Dendritic cell treated with granulocyte-macrophage colony-stimulating factor and Interleukin-4, amounts not matched to agents 40 ng/mL and 50 ng/mL, for 4 days (primary cell): ENCODE data around the gene ZNF511.
"Not testable (repeated sequence)": the region's sequence is repeated elsewhere in the genome, so short reads cannot be mapped to it uniquely, and the experiment has no call there.

Experiments
- H3K27ac Mint-ChIP-seq: one replicate; pipeline ENCODE4 v1.8.0; 2022; ENCODE audit warnings: mild to moderate bottlenecking, mixed read lengths
- H3K27me3 Mint-ChIP-seq: one replicate; pipeline ENCODE4 v1.8.0; 2022; ENCODE audit warnings: mild to moderate bottlenecking, mixed read lengths
- H3K36me3 Mint-ChIP-seq: one replicate; pipeline ENCODE4 v1.8.0; 2022; ENCODE audit warnings: low read depth, mixed read lengths
- H3K4me1 Mint-ChIP-seq: one replicate; pipeline ENCODE4 v1.8.0; 2022; ENCODE audit warnings: low read depth, mixed read lengths
- H3K4me3 Mint-ChIP-seq: one replicate; pipeline ENCODE4 v1.8.0; 2022; ENCODE audit warnings: mild to moderate bottlenecking, moderate library complexity, mixed read lengths
- H3K9me3 Mint-ChIP-seq: one replicate; pipeline ENCODE4 v1.8.0; 2022; ENCODE audit warnings: mixed read lengths
- intact Hi-C: fragments of 100-400 bp; cut with micrococcal nuclease; formaldehyde crosslinking; loops from one replicate; pipeline ENCODE4 v1.15.0; 2022

The ZNF511 gene

DNA sequence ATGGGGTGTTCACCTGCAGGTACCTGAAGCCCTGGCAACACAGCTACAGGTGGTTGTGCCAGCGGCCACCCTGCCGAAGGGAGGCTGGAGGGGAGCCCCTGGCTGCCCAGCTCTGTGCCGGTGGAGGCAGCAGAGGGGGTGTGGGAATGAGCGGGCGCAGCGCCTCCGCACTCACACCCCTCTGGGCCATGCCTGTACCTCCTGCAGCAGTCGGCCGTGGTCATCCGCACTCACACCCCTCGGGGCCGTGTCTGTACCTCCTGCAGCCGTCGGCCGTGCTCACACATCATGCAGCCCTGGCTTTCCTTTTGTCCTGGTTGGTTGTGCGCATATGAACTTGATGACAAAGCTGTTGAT, 1.7 kb downstream of the ZNF511 start:
- Mint-ChIP-seq H3K27me3 (peaks cover 6% of the 10 kb centered on the region), H3K27ac (no peak overlapping the region), H3K4me3 (no peak overlapping the region), H3K4me1 (peaks cover 38% of the 10 kb centered on the region), H3K36me3 (peaks cover 64% of the 10 kb centered on the region), H3K9me3 (no peaks in the 10 kb centered on the region)
- intact Hi-C loops, result no loop called here

DNA sequence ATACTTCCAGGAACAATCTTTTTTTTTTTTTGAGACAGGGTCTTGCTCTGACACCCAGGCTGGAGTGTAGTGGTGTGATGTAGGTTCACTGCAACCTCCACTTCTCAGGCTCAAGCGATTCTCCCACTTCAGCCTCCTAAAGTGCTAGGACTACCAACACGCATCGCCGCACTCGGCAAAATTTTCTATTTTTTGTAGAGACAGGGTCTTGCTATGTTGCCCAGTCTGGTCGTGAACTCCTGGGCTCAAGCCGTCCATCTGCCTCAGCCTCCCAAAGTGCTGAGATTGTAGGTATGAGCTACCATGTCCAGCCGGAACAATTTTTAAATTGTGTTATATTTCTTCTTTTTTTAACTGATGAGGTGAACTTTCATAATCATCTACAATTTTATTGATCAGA, 2.1 kb downstream of the ZNF511 start:
- intact Hi-C loops, result no loop called here
- Mint-ChIP-seq H3K27me3 (peaks cover 9% of the 10 kb centered on the region), H3K4me1 (peaks cover 34% of the 10 kb centered on the region), H3K36me3 (peaks cover 61% of the 10 kb centered on the region), H3K27ac (no peak overlapping the region), H3K4me3 (no peak overlapping the region), H3K9me3 (no peaks in the 10 kb centered on the region)

DNA sequence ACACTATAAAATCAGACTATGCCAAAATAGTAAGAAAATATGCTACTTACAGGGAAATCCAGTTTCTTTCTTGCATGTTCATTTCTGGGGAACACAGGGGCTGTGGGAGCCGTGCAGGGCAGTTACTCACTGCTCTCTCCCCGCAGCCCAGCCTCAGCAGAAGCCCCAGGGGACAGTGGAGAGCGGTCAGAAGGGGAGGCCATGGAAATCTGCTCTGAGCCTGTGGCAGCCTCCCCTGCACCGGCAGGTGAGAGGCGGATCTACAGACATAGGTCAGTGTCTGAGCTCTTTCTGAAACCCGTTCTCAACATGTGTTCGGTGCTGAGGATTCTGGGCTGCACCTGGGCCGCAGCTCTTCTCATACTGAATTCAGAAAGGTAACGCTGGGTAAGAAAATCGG, 2.9 kb downstream of the ZNF511 start:
- Mint-ChIP-seq H3K9me3 (no peaks in the 10 kb centered on the region), H3K4me3 (no peak overlapping the region), H3K27me3 (peaks cover 14% of the 10 kb centered on the region), H3K4me1 (peaks cover 26% of the 10 kb centered on the region), H3K36me3 (peaks cover 61% of the 10 kb centered on the region), H3K27ac (peak overlapping the region; percentile 7)
- intact Hi-C loops, result no loop called here

DNA sequence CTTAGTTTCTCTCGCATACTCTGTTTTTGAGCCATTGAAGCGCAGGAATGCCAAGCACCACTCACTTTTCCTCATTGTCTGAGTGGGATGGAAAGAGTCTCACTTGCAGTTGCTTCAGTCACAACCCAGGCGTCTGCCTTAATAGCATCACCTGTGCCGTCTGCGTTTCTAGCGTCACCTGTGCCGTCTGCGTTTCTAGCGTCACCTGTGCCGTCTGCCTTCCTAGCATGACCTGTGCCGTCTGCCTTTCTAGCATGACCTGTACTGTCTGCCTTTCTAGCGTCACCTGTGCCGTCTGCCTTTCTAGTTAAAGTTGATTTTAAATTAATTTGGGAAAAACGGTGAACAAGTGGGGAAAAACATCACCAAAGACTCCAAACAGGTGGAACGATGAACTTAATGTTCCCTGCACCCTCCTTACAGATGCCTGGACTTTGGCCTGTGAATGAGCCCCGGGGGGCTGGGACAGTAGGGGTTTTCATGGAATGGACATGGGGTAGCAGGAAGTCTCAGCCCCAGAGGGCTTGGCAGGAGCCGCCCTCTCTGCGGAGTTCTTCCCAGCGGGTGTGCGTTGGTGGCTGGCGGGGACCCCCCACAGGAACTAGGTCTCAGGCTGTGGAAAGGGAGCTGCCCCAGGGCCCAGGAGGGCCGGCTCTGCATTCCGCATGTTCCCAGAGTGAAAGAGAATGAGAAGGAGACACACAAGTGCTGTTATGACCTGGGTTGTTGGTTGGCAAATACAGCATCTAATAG, 3.5 kb downstream of the ZNF511 start:
- Mint-ChIP-seq H3K4me3 (no peak overlapping the region), H3K27ac (no peak overlapping the region), H3K27me3 (peaks cover 14% of the 10 kb centered on the region), H3K36me3 (peaks cover 57% of the 10 kb centered on the region), H3K4me1 (peaks cover 20% of the 10 kb centered on the region), H3K9me3 (no peaks in the 10 kb centered on the region)
- intact Hi-C loops, result no loop called here

DNA sequence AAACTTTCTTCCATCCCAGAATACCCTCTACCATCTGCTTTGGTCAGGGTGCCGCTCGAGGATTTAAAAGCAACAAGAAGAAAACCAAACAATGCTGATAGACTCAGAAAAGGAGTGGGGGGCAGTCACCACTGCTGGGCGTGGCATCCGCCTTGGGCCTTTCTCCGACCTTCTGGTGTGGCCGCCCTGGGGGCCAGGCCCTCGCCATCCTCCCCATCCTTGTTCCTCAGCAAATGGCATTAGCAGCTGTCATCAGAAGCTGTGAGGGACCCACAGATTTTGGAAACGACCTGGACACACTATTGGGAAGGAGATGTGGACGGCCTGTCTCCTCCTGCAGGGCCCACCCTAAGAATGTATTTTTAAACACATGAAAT, 4.0 kb downstream of the ZNF511 start:
- H3K4me1 Mint-ChIP-seq, result peaks cover 14% of the 10 kb centered on the region
- no peaks in the 10 kb centered on the region for H3K9me3 Mint-ChIP-seq
- no peak overlapping the region for H3K27ac Mint-ChIP-seq
- H3K36me3 Mint-ChIP-seq, result peaks cover 53% of the 10 kb centered on the region
- H3K27me3 Mint-ChIP-seq, result peaks cover 14% of the 10 kb centered on the region
- intact Hi-C loops, result no loop called here
- no peak overlapping the region for H3K4me3 Mint-ChIP-seq

DNA sequence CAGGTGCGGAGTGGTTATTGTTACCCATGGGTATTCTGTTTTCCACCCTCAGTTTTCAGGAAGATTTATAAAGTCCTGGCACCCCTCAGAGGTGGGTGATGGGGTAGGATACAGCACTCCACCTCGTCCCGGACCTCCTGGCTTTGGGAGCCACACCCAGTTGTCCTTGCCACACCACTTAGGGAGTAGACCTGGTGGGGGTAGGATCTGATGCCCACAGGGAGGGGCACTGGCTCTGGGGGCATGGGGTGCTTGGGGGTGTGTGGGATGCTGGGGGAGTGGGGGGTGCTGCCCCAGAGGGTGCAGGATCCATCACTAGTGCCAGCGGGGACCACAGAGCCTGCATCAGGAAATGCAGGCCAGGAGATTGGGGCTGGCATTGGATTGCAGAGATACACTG, 4.5 kb downstream of the ZNF511 start:
- intact Hi-C loops, result no loop called here
- H3K27ac Mint-ChIP-seq, result no peak overlapping the region
- H3K9me3 Mint-ChIP-seq, result no peaks in the 10 kb centered on the region
- peaks cover 48% of the 10 kb centered on the region for H3K36me3 Mint-ChIP-seq
- H3K27me3 Mint-ChIP-seq, result peaks cover 14% of the 10 kb centered on the region
- H3K4me3 Mint-ChIP-seq, result no peak overlapping the region
- peaks cover 12% of the 10 kb centered on the region for H3K4me1 Mint-ChIP-seq

DNA sequence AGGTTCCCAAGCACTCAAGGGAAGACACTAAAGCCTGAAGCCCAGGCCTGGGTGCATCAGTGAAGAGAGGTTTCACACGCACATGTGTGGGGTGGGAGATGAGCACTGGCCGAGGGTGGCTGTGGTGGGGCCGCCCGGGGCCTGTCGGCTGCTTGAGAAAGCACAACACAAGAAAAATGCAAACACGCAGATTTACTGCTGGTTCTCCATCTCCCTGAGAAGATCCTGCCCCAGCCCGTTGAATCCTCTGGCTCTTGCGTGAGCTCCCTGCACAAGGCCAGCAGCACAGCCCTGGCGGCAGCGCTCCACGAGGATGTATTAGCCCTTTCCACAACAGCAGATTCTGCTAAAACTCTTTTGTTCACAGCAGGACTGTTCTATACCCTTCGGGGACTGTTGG, 6.2 kb downstream of the ZNF511 start:
- Mint-ChIP-seq H3K9me3 (no peaks in the 10 kb centered on the region), H3K27me3 (peaks cover 27% of the 10 kb centered on the region), H3K4me1 (peaks cover 19% of the 10 kb centered on the region), H3K27ac (peak overlapping the region; percentile 8), H3K4me3 (no peak overlapping the region), H3K36me3 (peaks cover 41% of the 10 kb centered on the region)
- intact Hi-C loops, result loop anchor here (5.0 kb wide), 1 partner anchor 173 kb away; no protein-coding TSS in a partner anchor

DNA sequence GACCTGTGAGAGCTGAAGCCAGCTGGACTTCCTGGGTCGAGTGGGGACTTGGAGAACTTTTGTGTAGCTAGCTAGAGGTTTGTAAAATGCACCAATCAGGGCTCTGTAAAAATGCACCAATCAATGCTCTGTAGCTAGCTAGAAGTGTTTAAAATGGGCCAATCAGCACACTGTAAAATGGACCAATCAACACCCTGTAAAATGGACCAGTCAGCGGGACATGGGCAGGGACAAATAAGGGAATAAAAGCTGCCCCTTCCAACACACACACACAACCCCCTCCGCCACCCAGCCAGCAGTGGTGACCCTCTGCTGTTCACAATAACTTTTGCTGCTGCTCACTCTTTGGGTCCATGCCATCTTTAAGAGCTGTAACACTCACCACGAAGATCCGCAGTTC, 7.1 kb downstream of the ZNF511 start:
- Mint-ChIP-seq H3K4me1 (peaks cover 17% of the 10 kb centered on the region), H3K27ac (no peak overlapping the region), H3K36me3 (peaks cover 31% of the 10 kb centered on the region), H3K27me3 (peaks cover 32% of the 10 kb centered on the region), H3K4me3 (no peak overlapping the region), H3K9me3 (no peaks in the 10 kb centered on the region)
- intact Hi-C loops, result loop anchor here (5.0 kb wide), 1 partner anchor 174 kb away; no protein-coding TSS in a partner anchor

DNA sequence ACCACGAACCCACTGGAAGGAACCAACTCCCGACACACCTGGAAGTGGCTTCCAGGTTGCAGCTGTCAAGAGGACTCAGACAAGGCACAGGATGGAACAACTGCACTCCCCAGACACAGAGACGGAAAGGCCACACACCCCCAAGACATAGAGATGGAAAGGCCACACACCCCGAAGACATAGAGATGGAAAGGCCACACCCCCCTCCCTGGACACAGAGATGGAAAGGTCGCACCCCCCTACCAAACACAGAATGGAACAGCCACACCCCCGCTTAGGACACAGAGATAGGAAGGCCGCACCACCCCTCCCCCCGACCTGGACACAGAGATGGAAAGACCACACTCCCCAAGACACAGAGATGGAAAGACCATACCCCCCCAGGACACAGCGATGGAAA, 7.6 kb downstream of the ZNF511 start:
- Mint-ChIP-seq H3K27me3 (peaks cover 32% of the 10 kb centered on the region), H3K4me1 (peaks cover 17% of the 10 kb centered on the region), H3K4me3 (no peak overlapping the region), H3K36me3 (peaks cover 27% of the 10 kb centered on the region), H3K27ac (no peak overlapping the region), H3K9me3 (no peaks in the 10 kb centered on the region)
- intact Hi-C loops, result loop anchor here (5.0 kb wide), 1 partner anchor 174 kb away; no protein-coding TSS in a partner anchor

DNA sequence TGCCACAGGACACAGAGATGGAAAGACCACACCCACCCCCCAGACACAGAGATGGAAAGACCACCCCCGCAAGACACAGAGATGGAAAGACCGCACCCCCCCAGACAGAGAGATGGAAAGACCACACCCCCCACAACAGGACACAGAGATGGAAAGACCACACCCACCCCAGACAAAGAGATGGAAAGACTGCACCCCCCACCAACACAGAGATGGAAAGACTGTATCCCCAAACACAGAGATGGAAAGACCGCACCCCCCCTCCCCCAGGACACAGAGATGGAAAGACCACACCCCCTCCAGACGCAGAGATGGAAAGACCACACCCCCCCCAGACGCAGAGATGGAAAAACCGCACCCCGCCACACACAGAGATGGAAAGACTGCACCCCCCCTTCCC, 8.0 kb downstream of the ZNF511 start:
- peaks cover 22% of the 10 kb centered on the region for H3K36me3 Mint-ChIP-seq

DNA sequence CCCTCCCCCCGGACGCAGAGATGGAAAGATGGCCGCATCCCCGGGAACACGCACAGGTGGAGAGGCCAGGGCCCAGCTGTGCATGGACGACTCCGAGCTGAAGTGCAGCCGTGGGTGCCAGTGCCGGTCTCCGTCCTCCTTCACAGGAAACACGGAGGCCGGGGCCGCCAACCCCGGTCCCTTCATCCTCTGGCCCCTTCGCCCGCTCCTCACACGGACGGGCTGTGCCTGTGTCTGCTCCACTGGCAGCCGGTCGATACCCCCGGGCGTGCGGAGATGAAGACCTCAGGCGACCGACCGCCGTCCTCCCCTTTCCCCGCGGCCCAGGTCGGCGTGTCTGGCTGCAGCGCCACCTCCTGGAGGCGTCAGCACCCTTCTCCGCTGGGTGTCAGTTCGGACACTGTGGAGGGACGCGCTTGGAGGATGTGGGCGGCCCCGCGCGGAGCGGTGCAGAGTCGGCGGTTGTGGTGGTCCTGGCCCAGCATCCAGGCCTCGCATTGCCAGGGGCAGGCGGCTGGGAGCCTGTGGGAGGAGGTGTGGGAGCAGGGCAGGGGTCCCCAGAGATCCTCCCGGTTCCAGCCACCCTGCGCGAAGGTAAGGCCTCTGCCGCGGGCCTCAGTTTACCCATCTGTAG, 9.9 kb downstream of the ZNF511 start:
- peaks cover 6% of the 10 kb centered on the region for H3K36me3 Mint-ChIP-seq
- intact Hi-C loops, result loop anchor here (5.0 kb wide), 1 partner anchor 176 kb away; no protein-coding TSS in a partner anchor
- H3K27ac Mint-ChIP-seq, result no peak overlapping the region
- peak overlapping the region; percentile 73 for H3K4me3 Mint-ChIP-seq
- H3K27me3 Mint-ChIP-seq, result peaks cover 41% of the 10 kb centered on the region
- H3K4me1 Mint-ChIP-seq, result peaks cover 17% of the 10 kb centered on the region
- H3K9me3 Mint-ChIP-seq, result no peaks in the 10 kb centered on the region

More for the DNA sequence above, 8.0 kb downstream of the ZNF511 start:
- Mint-ChIP-seq H3K27ac (no peak overlapping the region), H3K9me3 (no peaks in the 10 kb centered on the region), H3K4me3 (no peak overlapping the region), H3K27me3 (peaks cover 35% of the 10 kb centered on the region), H3K4me1 (peaks cover 17% of the 10 kb centered on the region)
- intact Hi-C loops, result loop anchor here (5.0 kb wide), 1 partner anchor 174 kb away; no protein-coding TSS in a partner anchor

DNA sequence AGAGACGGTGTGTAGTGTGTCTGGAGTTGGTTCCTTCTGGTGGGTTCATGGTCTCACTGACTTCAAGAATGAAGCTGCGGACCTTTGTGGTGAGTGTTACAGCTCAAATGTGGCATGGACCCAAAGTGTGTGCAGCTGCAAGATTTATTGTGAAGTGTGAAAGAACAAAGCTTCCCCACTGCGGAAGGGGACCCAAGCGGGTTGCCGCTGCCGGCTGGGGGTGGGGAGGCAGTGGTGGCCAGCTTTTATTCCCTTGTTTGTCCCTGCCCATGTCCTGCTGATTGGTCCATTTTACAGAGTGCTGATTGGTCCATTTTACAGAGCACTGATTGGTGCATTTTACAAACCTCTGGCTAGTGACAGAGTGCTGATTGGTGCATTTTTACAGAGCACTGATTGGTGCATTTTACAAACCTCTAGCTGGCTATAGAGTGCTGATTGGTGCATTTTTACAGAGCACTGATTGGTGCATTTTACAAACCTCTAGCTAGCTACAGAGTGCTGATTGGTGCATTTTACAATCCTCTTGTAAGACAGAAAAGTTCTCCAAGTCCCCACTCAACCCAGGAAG, 12.2 kb downstream of the ZNF511 start:
- H3K36me3 Mint-ChIP-seq, H3K9me3 Mint-ChIP-seq, H3K27ac Mint-ChIP-seq, intact Hi-C loops, H3K4me3 Mint-ChIP-seq: not testable (repeated sequence)
- Mint-ChIP-seq H3K4me1 (peaks cover 21% of the 10 kb centered on the region), H3K27me3 (peaks cover 44% of the 10 kb centered on the region)

DNA sequence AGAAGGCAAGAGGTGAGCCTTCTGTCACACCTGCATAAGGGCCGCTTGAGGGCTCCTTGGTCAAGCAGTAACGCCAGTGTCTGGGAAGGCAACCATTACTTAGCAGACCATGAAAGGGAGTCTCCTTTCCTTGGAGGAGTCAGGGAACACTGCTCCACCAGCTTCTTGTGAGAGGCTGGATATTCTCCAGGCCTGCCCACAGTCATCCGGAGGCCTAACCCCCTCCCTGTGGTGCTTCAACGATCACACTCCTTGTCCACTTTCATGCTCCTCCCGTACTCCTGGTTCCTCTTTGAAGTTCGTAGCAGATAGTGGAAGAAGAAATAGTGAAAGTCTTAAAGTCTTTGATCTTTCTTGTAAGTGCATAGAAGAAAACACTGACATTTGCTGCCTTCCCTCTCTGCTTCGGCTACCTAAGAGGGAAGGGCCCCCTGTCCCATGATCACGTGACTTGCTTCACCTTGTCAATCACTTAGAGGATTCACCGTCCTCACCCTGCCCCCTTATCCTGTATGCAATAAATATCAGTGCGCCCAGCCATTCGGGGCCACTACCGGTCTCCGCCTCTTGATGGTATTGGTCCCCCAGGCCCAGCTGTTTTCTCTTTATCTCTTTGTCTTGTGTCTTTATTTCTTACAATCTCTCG, 13.5 kb downstream of the ZNF511 start:
- intact Hi-C loops, H3K36me3 Mint-ChIP-seq, H3K4me3 Mint-ChIP-seq, H3K9me3 Mint-ChIP-seq, H3K27ac Mint-ChIP-seq: not testable (repeated sequence)
- peaks cover 25% of the 10 kb centered on the region for H3K4me1 Mint-ChIP-seq
- H3K27me3 Mint-ChIP-seq, result peaks cover 52% of the 10 kb centered on the region

DNA sequence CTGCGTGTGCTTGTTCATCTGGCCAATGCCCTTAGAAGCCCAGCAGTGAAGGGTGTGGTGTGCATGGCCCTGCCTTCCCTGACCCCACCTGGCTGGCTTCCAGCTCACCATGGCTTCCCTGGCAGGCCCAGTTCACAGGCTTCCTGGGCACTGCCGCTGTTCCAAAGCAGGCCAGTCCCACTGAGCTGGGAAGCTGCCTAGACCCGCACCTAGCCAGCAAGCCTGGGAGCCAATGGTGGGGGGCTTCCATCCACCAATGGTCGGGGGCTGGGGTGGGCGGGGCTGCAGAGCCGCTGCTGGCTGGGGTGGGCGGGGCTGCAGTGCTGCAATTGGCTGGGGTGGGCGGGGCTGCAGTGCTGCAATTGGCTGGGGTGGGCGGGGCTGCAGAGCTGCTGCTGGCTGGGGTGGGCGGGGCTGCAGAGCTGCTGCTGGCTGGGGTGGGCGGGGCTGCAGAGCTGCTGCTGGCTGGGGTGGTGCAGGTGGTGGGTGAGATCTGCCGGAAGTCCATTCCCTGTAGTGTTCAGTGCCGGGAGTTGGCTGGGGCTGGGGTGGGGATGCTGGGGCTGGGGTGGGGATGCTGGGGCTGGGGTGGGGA, 15.6 kb downstream of the ZNF511 start:
- H3K27me3 Mint-ChIP-seq, result peaks cover 66% of the 10 kb centered on the region
- peaks cover 17% of the 10 kb centered on the region for H3K4me1 Mint-ChIP-seq
- no peaks in the 10 kb centered on the region for H3K36me3 Mint-ChIP-seq
- no peaks in the 10 kb centered on the region for H3K9me3 Mint-ChIP-seq
- intact Hi-C loops, result no loop called here
- H3K4me3 Mint-ChIP-seq, result no peak overlapping the region
- H3K27ac Mint-ChIP-seq, result no peak overlapping the region
